CD4-positive, alpha-beta memory T cell (primary cell): ENCODE data around the gene SRBD1. TPM values are rescaled to one million over a fixed set of nuclear protein-coding genes. Genes with fewer than 3 reads are reported as not detected.
A peak's percentile ranks its signal among the peaks of the same experiment; 100 is the strongest.

Source experiments
- CTCF ChIA-PET: fragments of 350-600 bp; sonication (Branson Sonifier 250); formaldehyde crosslinking; loops from one replicate; lab custom pipeline; 2021; ENCODE audit warnings: inconsistent platforms; ENCODE audit not compliant: partially characterized antibody; lab: Charles Lee
- POLR2A ChIA-PET: fragments of 350-600 bp; sonication (Branson Sonifier 250); formaldehyde crosslinking; loops from one replicate; lab custom pipeline; 2021; ENCODE audit not compliant: partially characterized antibody; lab: Charles Lee
- DNase-seq, 5 donors: peaks; one replicate each; pipeline versions ENCODE4 v3.0.0 to v3.0.0-alpha.2; 2020 to 2022; ENCODE audit warnings: mixed read lengths in 1 of 5
- H3K27ac ChIP-seq: one replicate; pipeline ENCODE4 v1.7.0; 2013; ENCODE audit warnings: low read depth, low read length
- H3K27me3 ChIP-seq: 2 replicates; pipeline ENCODE4 v1.7.0; 2013; ENCODE audit warnings: mild to moderate bottlenecking, low read length, moderate library complexity; ENCODE audit not compliant: insufficient read depth
- H3K36me3 ChIP-seq: 2 replicates; pipeline ENCODE4 v1.7.0; 2013; ENCODE audit warnings: mild to moderate bottlenecking, low read length, moderate library complexity; ENCODE audit not compliant: insufficient read depth
- H3K4me1 ChIP-seq: 2 replicates; pipeline ENCODE4 v1.7.0; 2013; ENCODE audit warnings: mild to moderate bottlenecking, low read length, moderate library complexity; ENCODE audit not compliant: insufficient read depth
- H3K4me3 ChIP-seq, 2 donors: one replicate each; pipeline ENCODE4 v1.7.0; 2013; ENCODE audit warnings: low read length in 2 of 2, mild to moderate bottlenecking in 1 of 2
- H3K9me3 ChIP-seq, 2 donors: one replicate each; pipeline ENCODE4 v1.7.0; 2013; ENCODE audit warnings: low read length in 2 of 2, control low read depth in 1 of 2; ENCODE audit not compliant: control insufficient read depth in 1 of 2
- H3K27ac Mint-ChIP-seq, 7 donors: one replicate each; pipeline ENCODE4 v1.8.0; 2020 to 2021; ENCODE audit warnings: mixed read lengths in 7 of 7, mild to moderate bottlenecking in 6 of 7, inconsistent platforms in 3 of 7, moderate library complexity in 3 of 7
- H3K27me3 Mint-ChIP-seq, 2 donors: one replicate each; pipeline ENCODE4 v1.8.0; 2020 to 2021; ENCODE audit warnings: mixed read lengths in 2 of 2
- H3K36me3 Mint-ChIP-seq, 2 donors: one replicate each; pipeline ENCODE4 v1.8.0; 2020 to 2021; ENCODE audit warnings: mixed read lengths in 2 of 2, inconsistent platforms in 1 of 2, mild to moderate bottlenecking in 1 of 2
- H3K4me1 Mint-ChIP-seq, 4 donors: one replicate each; pipeline ENCODE4 v1.8.0; 2020 to 2021; ENCODE audit warnings: mixed read lengths in 4 of 4, mild to moderate bottlenecking in 1 of 4
- H3K4me3 Mint-ChIP-seq, 8 donors: one replicate each; pipeline ENCODE4 v1.8.0; 2020 to 2021; ENCODE audit warnings: mixed read lengths in 8 of 8, mild to moderate bottlenecking in 7 of 8, moderate library complexity in 6 of 8, inconsistent platforms in 3 of 8
- H3K9me3 Mint-ChIP-seq, 8 donors: one replicate each; pipeline ENCODE4 v1.8.0; 2020 to 2021; ENCODE audit warnings: mixed read lengths in 8 of 8, mild to moderate bottlenecking in 5 of 8, inconsistent platforms in 3 of 8, moderate library complexity in 1 of 8
- intact Hi-C: fragments of 100-400 bp; cut with micrococcal nuclease; formaldehyde crosslinking; loops from one replicate; pipeline ENCODE4 v1.15.1; 2023
- polyA plus RNA-seq, 2 donors: library from polyadenylated mRNA; unstranded; fragments of 300-500 nt; fragmentation: Illumina TruSeq; gene quantifications; one replicate each; pipeline ENCODE4 v1.2.3, GENCODE V29; 2021
- total RNA-seq, 2 experiments: library from RNA; stranded (reverse); gene quantifications; one replicate each; pipeline ENCODE4 v1.2.3, GENCODE V29; 2021

The SRBD1 gene
- total and polyA plus RNA-seq, 4 experiments from 2014 or later, result 10.0 to 23.7 (median 17.3) TPM

DNA sequence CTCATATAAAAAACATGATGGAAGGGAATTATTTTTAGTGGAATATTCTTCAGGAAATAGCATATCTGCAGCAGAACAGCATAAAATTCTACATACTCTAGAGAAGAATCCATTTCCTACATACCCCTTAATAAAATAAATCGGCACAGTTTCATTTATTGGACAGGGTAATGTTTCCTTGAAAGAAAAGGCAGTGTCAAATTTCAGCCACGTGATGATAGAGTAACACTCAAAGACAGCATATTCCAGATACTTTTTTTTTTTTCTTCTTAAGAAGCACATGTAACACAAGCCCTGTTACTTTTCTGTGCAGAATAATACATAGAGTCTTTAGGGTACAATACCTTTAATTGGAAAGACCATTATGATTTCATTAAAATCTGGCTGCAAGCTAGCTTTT, 204.4 kb downstream of the SRBD1 start:
- no peaks in the 10 kb centered on the region for H3K27me3 ChIP-seq
- no peaks in the 10 kb centered on the region for H3K9me3 ChIP-seq
- H3K36me3 ChIP-seq, result peaks cover 5% of the 10 kb centered on the region
- Mint-ChIP-seq H3K4me1 (no peaks in the 10 kb centered on the region), H3K27ac (no peak overlapping the region), H3K36me3 (peaks cover 30 to 32% of the 10 kb centered on the region in 2 donors), H3K4me3 (no peak overlapping the region), H3K27me3 (no peaks in the 10 kb centered on the region), H3K9me3 (no peaks in the 10 kb centered on the region)
- H3K4me1 ChIP-seq, result no peaks in the 10 kb centered on the region
- intact Hi-C loops, result no loop called here
- H3K27ac ChIP-seq, result no peak overlapping the region
- ChIA-PET CTCF (no interaction called here), POLR2A (no interaction called here)
- DNase-seq, result no peak
- H3K4me3 ChIP-seq, result no peak overlapping the region

DNA sequence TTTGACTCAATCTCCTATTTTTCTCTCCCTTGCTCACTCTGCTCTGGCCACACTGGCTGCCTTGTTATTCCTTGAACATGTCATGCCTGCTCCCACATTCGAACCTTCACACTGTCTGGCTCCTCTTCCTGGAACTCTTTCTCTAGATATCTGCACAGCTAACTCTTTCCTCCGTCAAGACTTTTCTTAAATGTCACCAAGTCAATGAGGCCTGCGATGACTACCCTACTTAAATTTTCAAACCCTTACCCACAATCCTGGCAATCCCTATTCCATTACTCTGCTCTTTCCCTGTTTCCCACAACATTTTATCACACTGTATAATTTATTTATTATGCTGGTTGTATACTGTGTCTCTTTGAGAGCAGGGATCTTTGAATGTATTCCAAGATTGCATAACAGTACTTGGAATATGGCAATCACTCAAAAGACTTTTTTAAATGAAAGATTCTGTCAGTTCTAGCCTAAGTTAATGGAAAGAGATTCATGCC, 206.2 kb downstream of the SRBD1 start:
- H3K27me3 ChIP-seq, result no peaks in the 10 kb centered on the region
- H3K9me3 ChIP-seq, result no peaks in the 10 kb centered on the region
- Mint-ChIP-seq H3K9me3 (no peaks in the 10 kb centered on the region), H3K27ac (no peak overlapping the region), H3K4me3 (no peak overlapping the region), H3K36me3 (peaks cover 24 to 27% of the 10 kb centered on the region in 2 donors), H3K4me1 (no peaks in the 10 kb centered on the region), H3K27me3 (no peaks in the 10 kb centered on the region)
- POLR2A ChIA-PET, result no interaction called here
- DNase-seq, result no peak
- CTCF ChIA-PET, result no interaction called here
- no peaks in the 10 kb centered on the region for H3K36me3 ChIP-seq
- H3K4me3 ChIP-seq, result no peak overlapping the region
- no peaks in the 10 kb centered on the region for H3K4me1 ChIP-seq
- intact Hi-C loops, result no loop called here
- no peak overlapping the region for H3K27ac ChIP-seq

DNA sequence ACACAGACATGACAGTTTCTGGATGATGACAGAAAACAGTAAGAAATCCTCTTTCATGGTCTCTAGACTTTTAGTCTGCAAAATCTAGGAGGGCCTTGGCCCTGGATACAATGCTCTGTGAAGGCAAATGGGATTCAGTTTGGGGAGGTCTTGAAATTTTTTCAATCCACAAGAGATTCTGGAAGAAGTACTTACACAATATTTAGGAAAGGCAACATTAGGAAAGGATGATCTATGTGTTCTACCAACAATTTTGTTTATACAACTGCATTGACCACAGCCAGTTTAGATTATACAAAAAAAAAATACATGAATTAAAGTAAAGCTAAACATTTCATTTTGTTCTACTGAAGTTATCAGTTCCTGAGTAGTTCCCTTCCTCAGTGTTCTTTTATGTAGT, 208.0 kb downstream of the SRBD1 start:
- H3K4me1 ChIP-seq, result no peaks in the 10 kb centered on the region
- no peak overlapping the region for H3K27ac Mint-ChIP-seq
- H3K4me1 Mint-ChIP-seq, result no peaks in the 10 kb centered on the region
- POLR2A ChIA-PET, result no interaction called here
- H3K9me3 Mint-ChIP-seq, result no peaks in the 10 kb centered on the region
- H3K9me3 ChIP-seq, result no peaks in the 10 kb centered on the region
- no peak overlapping the region for H3K4me3 ChIP-seq
- no peaks in the 10 kb centered on the region for H3K27me3 Mint-ChIP-seq
- no peak overlapping the region for H3K4me3 Mint-ChIP-seq
- H3K36me3 ChIP-seq, result no peaks in the 10 kb centered on the region
- no peaks in the 10 kb centered on the region for H3K27me3 ChIP-seq
- peaks cover 22 to 33% of the 10 kb centered on the region in 2 donors for H3K36me3 Mint-ChIP-seq
- CTCF ChIA-PET, result no interaction called here
- no peak for DNase-seq
- intact Hi-C loops, result no loop called here
- no peak overlapping the region for H3K27ac ChIP-seq

DNA sequence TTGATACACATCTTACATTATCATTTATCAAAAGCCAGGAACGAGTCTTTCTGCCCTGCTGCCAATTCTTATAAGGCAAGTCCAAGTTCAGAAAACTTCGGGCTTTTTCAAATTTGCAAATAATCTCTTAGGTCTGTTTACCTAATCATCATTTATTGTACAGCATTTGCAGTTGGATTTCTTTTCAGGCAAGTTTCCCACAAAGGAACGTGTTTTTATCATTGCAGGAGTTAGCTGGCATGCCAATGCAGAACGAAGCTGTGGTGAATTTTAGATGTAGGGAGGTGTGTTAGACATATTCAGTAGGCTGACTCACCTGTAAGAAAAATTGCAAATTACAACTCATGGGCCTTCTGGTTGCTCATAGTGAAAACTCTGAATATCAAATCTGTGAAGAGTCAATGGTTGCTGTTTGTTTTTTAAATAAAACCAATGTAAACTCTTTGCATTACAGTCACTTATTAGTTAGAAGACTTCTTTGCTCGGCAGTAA, 209.6 kb downstream of the SRBD1 start:
- DNase-seq, result no peak
- peaks cover 21 to 33% of the 10 kb centered on the region in 2 donors for H3K36me3 Mint-ChIP-seq
- no peak overlapping the region for H3K4me3 ChIP-seq
- no peak overlapping the region for H3K4me3 Mint-ChIP-seq
- ChIA-PET POLR2A (no interaction called here), CTCF (no interaction called here)
- H3K27me3 Mint-ChIP-seq, result no peaks in the 10 kb centered on the region
- H3K27ac ChIP-seq, result no peak overlapping the region
- no peaks in the 10 kb centered on the region for H3K27me3 ChIP-seq
- no peaks in the 10 kb centered on the region for H3K4me1 Mint-ChIP-seq
- no peaks in the 10 kb centered on the region for H3K9me3 Mint-ChIP-seq
- H3K9me3 ChIP-seq, result no peaks in the 10 kb centered on the region
- no peaks in the 10 kb centered on the region for H3K36me3 ChIP-seq
- H3K4me1 ChIP-seq, result no peaks in the 10 kb centered on the region
- intact Hi-C loops, result no loop called here
- H3K27ac Mint-ChIP-seq, result peak overlapping the region in 1 of 7 donors; percentile 19

DNA sequence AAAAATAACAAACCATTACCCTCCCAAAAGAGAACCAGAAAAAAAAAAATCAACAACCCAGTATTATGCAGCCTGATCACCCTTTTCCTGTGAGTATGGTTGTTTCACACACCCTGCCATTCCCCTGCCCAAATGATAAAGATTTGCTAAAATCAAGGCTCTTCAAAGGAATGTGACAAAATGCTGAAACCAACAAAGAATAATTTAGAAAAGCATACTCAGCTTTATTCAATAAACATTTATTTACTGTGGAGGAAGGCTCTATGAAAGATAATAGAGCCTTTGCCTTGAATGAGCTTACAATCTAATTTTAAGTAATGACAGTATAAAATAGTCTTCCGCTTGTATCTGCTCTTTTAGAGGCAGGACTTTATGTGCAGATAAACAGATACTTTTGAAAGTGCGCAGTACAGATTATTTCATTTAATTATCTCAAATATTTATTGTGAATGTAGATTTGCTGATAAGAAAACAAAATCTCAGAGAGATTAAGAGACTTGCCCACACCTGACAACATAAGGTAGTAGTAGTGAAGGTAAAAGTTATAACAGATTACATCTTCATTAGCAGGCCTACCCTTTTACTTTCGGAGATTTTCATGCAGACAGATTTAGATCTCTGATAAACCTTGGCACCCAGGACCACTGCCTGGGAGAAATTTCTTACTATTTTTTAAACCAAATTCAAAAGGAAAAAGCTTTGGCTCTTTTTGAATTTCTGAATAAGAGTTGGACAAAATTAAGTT, 211.9 kb downstream of the SRBD1 start:
- H3K9me3 ChIP-seq, result no peaks in the 10 kb centered on the region
- no peak overlapping the region for H3K27ac ChIP-seq
- H3K27me3 Mint-ChIP-seq, result no peaks in the 10 kb centered on the region
- POLR2A ChIA-PET, result no interaction called here
- H3K4me1 ChIP-seq, result no peaks in the 10 kb centered on the region
- DNase-seq, result no peak
- no peaks in the 10 kb centered on the region for H3K9me3 Mint-ChIP-seq
- H3K4me1 Mint-ChIP-seq, result no peaks in the 10 kb centered on the region
- no peak overlapping the region for H3K4me3 Mint-ChIP-seq
- no peaks in the 10 kb centered on the region for H3K27me3 ChIP-seq
- intact Hi-C loops, result no loop called here
- H3K36me3 ChIP-seq, result no peaks in the 10 kb centered on the region
- no peak overlapping the region for H3K4me3 ChIP-seq
- peaks cover 26 to 41% of the 10 kb centered on the region in 2 donors for H3K36me3 Mint-ChIP-seq
- CTCF ChIA-PET, result no interaction called here
- H3K27ac Mint-ChIP-seq, result peak overlapping the region in 1 of 7 donors; percentile 37

DNA sequence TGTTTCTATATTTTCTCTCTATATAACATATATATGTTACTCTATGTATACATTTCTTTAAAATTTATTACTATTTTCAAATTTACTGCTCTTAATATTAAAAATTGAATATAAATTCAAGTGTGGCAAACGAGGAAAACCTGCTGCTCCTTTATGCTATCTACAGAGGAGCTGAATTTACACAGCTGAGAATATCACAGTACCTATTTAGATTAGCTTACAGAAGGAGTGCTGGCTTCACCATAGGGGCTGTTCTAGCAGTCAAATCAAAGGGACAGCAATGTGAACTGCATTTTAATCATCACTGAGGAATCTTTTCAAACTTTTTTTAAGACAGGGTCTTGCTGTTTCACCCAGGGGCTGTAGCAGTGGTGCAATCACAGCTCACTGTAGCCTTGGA, 213.8 kb downstream of the SRBD1 start:
- intact Hi-C loops, result no loop called here

DNA sequence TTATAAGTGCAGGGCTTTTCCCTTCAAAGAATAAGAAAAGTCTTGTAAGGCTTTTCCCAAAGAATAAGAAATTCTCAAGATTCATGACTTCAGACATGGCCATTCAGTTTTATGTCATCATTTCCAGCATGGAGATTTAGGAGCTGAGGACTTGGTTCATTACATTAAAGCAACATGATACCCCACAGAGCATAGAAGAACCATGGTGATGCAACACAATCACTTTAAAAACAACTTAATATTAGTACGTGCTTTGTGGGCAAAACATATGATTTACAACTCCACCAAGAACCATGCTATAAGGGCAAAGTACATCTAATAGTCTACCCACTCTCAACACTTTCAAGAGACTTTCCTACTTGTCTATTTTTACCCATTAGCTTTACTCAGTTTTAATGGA, 214.4 kb downstream of the SRBD1 start:
- Mint-ChIP-seq H3K4me3 (no peak overlapping the region), H3K4me1 (no peaks in the 10 kb centered on the region), H3K36me3 (peaks cover 29 to 44% of the 10 kb centered on the region in 2 donors), H3K27me3 (no peaks in the 10 kb centered on the region), H3K9me3 (no peaks in the 10 kb centered on the region), H3K27ac (no peak overlapping the region)
- ChIA-PET POLR2A (no interaction called here), CTCF (no interaction called here)
- H3K9me3 ChIP-seq, result no peaks in the 10 kb centered on the region
- no peak for DNase-seq
- no peaks in the 10 kb centered on the region for H3K27me3 ChIP-seq
- no peaks in the 10 kb centered on the region for H3K4me1 ChIP-seq
- H3K36me3 ChIP-seq, result peaks cover 5% of the 10 kb centered on the region
- no peak overlapping the region for H3K4me3 ChIP-seq
- intact Hi-C loops, result no loop called here
- no peak overlapping the region for H3K27ac ChIP-seq

More for the DNA sequence above, 213.8 kb downstream of the SRBD1 start:
- Mint-ChIP-seq H3K27me3 (no peaks in the 10 kb centered on the region), H3K4me1 (no peaks in the 10 kb centered on the region), H3K27ac (no peak overlapping the region), H3K9me3 (no peaks in the 10 kb centered on the region), H3K36me3 (peaks cover 31 to 44% of the 10 kb centered on the region in 2 donors), H3K4me3 (no peak overlapping the region)
- DNase-seq, result no peak
- Histone ChIP-seq H3K4me3 (no peak overlapping the region), H3K36me3 (peaks cover 4% of the 10 kb centered on the region), H3K27me3 (no peaks in the 10 kb centered on the region), H3K4me1 (no peaks in the 10 kb centered on the region), H3K27ac (no peak overlapping the region), H3K9me3 (no peaks in the 10 kb centered on the region)
- ChIA-PET CTCF (no interaction called here), POLR2A (no interaction called here)
